Mammary epithelial cell (primary cell): ENCODE results near the gene NRAS.

ENCODE experiments used
- CTCF ChIP-seq, 2 donors: IDR thresholded peaks in 1 of 2; conservative IDR thresholded peaks in 1 of 2; 2 replicates each; pipeline ENCODE4 v1.5.1; 2011 to 2012; ENCODE audit warnings: inconsistent platforms in 2 of 2, low read length in 2 of 2, mild to moderate bottlenecking in 2 of 2, control low read depth in 1 of 2, low read depth in 1 of 2; ENCODE audit not compliant: insufficient read depth in 1 of 2; ENCODE audit errors: extremely low read depth in 1 of 2
- EZH2 ChIP-seq: IDR thresholded peaks from 2 replicates; pipeline ENCODE4 v1.6.1; 2012; ENCODE audit warnings: low read length, inconsistent platforms, borderline replicate concordance

GRCh38 chr1:114700036-114700600 is 16.5 kb downstream of the NRAS start:
- no peak for TF ChIP-seq CTCF (conservative IDR thresholded peaks at IDR 0.05 in 1 of 2, IDR thresholded peaks at IDR 0.05 in 1 of 2; ENCODE audit: extremely low read depth in 1 of 2, insufficient read depth in 1 of 2, low read depth in 1 of 2, low read length in 2 of 2)
- no peak for TF ChIP-seq EZH2
